GM06990 (cell line): ENCODE results near the gene SSBP4.

Experiments
- DNase-seq: peaks from one replicate; pipeline ENCODE4 v3.0.0-alpha.2; 2011; ENCODE audit not compliant: insufficient read length; ENCODE audit errors: extremely low read depth
- H3K27me3 ChIP-seq: replicated peaks from 2 replicates; pipeline ENCODE4 v1.6.0; 2011; ENCODE audit warnings: low read length; ENCODE audit not compliant: control insufficient read depth, insufficient read depth
- H3K36me3 ChIP-seq: 2 replicates; pipeline ENCODE4 v1.5.1; 2011; ENCODE audit warnings: low read length; ENCODE audit not compliant: control insufficient read depth, insufficient read depth
- H3K4me3 ChIP-seq: replicated peaks from 2 replicates; pipeline ENCODE4 v1.5.1; 2011; ENCODE audit warnings: low read depth, mild to moderate bottlenecking, control low read depth, low read length
- CTCF ChIP-seq: IDR thresholded peaks from 2 replicates; pipeline ENCODE4 v1.5.1; 2011; ENCODE audit warnings: low read length, control low read depth, mild to moderate bottlenecking, inconsistent platforms; ENCODE audit not compliant: insufficient read depth, poor library complexity, severe bottlenecking

The SSBP4 gene

GRCh38 chr19:18469069-18469846 lies 50.1 kb downstream of the SSBP4 start:
- no peaks in the 10 kb centered on the region for H3K27me3 ChIP-seq
- H3K36me3 ChIP-seq = peaks cover 34% of the 10 kb centered on the region
- TF ChIP-seq CTCF = peak; percentile 79
- DNase-seq = peak; percentile 58
- H3K4me3 ChIP-seq = no peak overlapping the region

GRCh38 chr19:18470787-18471186 lies 51.6 kb downstream of the SSBP4 start:
- peaks cover 29% of the 10 kb centered on the region for H3K36me3 ChIP-seq
- no peaks in the 10 kb centered on the region for H3K27me3 ChIP-seq
- no peak overlapping the region for H3K4me3 ChIP-seq
- DNase-seq = no peak
- TF ChIP-seq CTCF = no peak

- Histone ChIP-seq H3K36me3 (peaks cover 17% of the 10 kb centered on the region), H3K4me3 (no peak overlapping the region), H3K27me3 (no peaks in the 10 kb centered on the region)
- no peak for TF ChIP-seq CTCF
- DNase-seq = no peak
Observed at GRCh38 chr19:18473003-18473705, 54.0 kb downstream of the SSBP4 start.

GRCh38 chr19:18473706-18474087 lies 54.5 kb downstream of the SSBP4 start:
- H3K4me3 ChIP-seq = no peak overlapping the region
- H3K36me3 ChIP-seq = peaks cover 14% of the 10 kb centered on the region
- DNase-seq = no peak
- TF ChIP-seq CTCF = no peak
- H3K27me3 ChIP-seq = no peaks in the 10 kb centered on the region

GRCh38 chr19:18474366-18474887 lies 55.2 kb downstream of the SSBP4 start:
- no peak for DNase-seq
- no peaks in the 10 kb centered on the region for H3K27me3 ChIP-seq
- no peak overlapping the region for H3K4me3 ChIP-seq
- H3K36me3 ChIP-seq = peaks cover 11% of the 10 kb centered on the region
- TF ChIP-seq CTCF = no peak
